Measurements from ENCODE around the gene TMPRSS15. TPM values are rescaled to one million over a fixed set of nuclear protein-coding genes. Genes with fewer than 3 reads are reported as not detected.

Gene TMPRSS15
- total RNA-seq, 2 experiments from 2014 or later = not detected

DNA sequence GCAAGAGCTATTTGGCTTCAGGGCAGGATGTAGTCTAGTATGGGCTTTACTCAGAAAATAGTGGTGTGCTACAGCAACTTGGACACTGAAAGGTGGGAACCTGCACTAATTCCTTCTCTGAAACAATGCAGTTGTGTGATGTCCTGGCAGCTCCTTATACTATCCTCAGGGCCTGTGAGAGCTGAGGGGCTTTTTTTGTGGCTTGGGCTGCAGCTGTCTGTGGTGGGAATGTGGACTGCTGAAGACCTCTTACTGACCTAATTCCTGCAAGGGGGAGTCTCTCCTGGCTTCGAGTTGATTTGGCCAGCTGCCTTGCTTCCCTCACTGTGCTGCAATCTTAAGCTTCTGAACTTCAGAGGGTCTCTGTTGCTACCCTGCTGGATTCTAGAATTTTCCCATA is 181.2 kb downstream of the TMPRSS15 start:
- no peaks in the 10 kb centered on the region for H3K27me3 Mint-ChIP-seq
- H3K9me3 Mint-ChIP-seq = peaks cover 22% of the 10 kb centered on the region
- peaks cover 13 to 19% of the 10 kb centered on the region in 2 experiments for H3K9me3 ChIP-seq (ENCODE audit: control insufficient read depth in 1 of 2, insufficient read depth in 1 of 2, low read length in 2 of 2)
- no peaks in the 10 kb centered on the region for H3K4me1 ChIP-seq (ENCODE audit: insufficient read depth, low read length)
- ATAC-seq (ENCODE audit: poor library complexity) (no peak), DNase-seq (no peak)
- no peak overlapping the region for H3K27ac Mint-ChIP-seq
- ChIA-PET CTCF (no interaction called here), POLR2A (no interaction called here)
- H3K36me3 Mint-ChIP-seq (ENCODE audit: low read depth) = no peaks in the 10 kb centered on the region
- no peak overlapping the region for H3K4me3 Mint-ChIP-seq
- H3K4me1 Mint-ChIP-seq (ENCODE audit: low read depth) = no peaks in the 10 kb centered on the region
- no peak overlapping the region for H3K4me3 ChIP-seq (ENCODE audit: low read length)
- intact Hi-C loops (cut with DNase I, micrococcal nuclease) = no loop called here
- no peaks in the 10 kb centered on the region for H3K27me3 ChIP-seq (ENCODE audit: control insufficient read depth in 1 of 2, insufficient read depth in 2 of 2, low read length in 2 of 2)
- H3K36me3 ChIP-seq (ENCODE audit: insufficient read depth, low read length) = no peaks in the 10 kb centered on the region
- TF ChIP-seq, protein P1, sequence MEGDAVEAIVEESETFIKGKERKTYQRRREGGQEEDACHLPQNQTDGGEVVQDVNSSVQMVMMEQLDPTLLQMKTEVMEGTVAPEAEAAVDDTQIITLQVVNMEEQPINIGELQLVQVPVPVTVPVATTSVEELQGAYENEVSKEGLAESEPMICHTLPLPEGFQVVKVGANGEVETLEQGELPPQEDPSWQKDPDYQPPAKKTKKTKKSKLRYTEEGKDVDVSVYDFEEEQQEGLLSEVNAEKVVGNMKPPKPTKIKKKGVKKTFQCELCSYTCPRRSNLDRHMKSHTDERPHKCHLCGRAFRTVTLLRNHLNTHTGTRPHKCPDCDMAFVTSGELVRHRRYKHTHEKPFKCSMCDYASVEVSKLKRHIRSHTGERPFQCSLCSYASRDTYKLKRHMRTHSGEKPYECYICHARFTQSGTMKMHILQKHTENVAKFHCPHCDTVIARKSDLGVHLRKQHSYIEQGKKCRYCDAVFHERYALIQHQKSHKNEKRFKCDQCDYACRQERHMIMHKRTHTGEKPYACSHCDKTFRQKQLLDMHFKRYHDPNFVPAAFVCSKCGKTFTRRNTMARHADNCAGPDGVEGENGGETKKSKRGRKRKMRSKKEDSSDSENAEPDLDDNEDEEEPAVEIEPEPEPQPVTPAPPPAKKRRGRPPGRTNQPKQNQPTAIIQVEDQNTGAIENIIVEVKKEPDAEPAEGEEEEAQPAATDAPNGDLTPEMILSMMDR (IDR thresholded peaks at IDR 0.05) = no peak
- H3K27ac ChIP-seq (ENCODE audit: low read depth in 1 of 2, low read length in 2 of 2) = no peak overlapping the region

DNA sequence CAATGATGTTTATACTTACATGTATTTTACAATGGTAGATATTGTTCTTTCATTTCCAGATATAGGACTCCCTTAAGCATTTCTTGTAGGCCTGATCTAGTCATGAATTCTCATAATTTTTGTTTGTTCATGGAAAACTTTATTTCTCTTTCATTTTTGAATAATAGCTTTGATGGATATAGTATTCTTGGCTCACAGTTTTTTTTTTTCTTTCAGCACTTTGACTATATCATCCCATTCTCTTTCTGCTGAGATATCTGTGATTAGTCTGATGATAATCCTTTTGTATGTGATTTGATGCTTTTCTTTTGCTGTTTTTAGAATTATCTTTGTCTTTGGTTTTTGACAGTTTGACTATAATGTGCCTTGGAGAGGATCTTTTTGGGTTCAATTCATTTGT is 183.1 kb downstream of the TMPRSS15 start:
- H3K4me1 ChIP-seq (ENCODE audit: insufficient read depth, low read length) = no peaks in the 10 kb centered on the region
- H3K9me3 Mint-ChIP-seq = peaks cover 25% of the 10 kb centered on the region
- H3K36me3 Mint-ChIP-seq (ENCODE audit: low read depth) = no peaks in the 10 kb centered on the region
- H3K4me1 Mint-ChIP-seq (ENCODE audit: low read depth) = no peaks in the 10 kb centered on the region
- H3K27ac ChIP-seq (ENCODE audit: low read depth in 1 of 2, low read length in 2 of 2) = no peak overlapping the region
- no peaks in the 10 kb centered on the region for H3K36me3 ChIP-seq (ENCODE audit: insufficient read depth, low read length)
- no peak overlapping the region for H3K27ac Mint-ChIP-seq
- ChIA-PET POLR2A (no interaction called here), CTCF (no interaction called here)
- TF ChIP-seq, protein P1 (IDR thresholded peaks at IDR 0.05) = no peak
- H3K9me3 ChIP-seq (ENCODE audit: control insufficient read depth in 1 of 2, insufficient read depth in 1 of 2, low read length in 2 of 2) = peaks cover 13 to 19% of the 10 kb centered on the region in 2 experiments
- DNase-seq (no peak), ATAC-seq (ENCODE audit: poor library complexity) (no peak)
- no peaks in the 10 kb centered on the region for H3K27me3 Mint-ChIP-seq
- no peak overlapping the region for H3K4me3 Mint-ChIP-seq
- H3K4me3 ChIP-seq (ENCODE audit: low read length) = no peak overlapping the region
- intact Hi-C loops (cut with DNase I, micrococcal nuclease) = no loop called here
- H3K27me3 ChIP-seq (ENCODE audit: control insufficient read depth in 1 of 2, insufficient read depth in 2 of 2, low read length in 2 of 2) = no peaks in the 10 kb centered on the region

Other genes with a start within 250 kb of the TMPRSS15 start
- not detected for gene CHODL, start 159.0 kb downstream of the TMPRSS15 start, total RNA-seq

Data from CD4-positive, alpha-beta T cell (primary cell).